ENCODE data around the gene TBC1D22A.

Gene TBC1D22A

DNA sequence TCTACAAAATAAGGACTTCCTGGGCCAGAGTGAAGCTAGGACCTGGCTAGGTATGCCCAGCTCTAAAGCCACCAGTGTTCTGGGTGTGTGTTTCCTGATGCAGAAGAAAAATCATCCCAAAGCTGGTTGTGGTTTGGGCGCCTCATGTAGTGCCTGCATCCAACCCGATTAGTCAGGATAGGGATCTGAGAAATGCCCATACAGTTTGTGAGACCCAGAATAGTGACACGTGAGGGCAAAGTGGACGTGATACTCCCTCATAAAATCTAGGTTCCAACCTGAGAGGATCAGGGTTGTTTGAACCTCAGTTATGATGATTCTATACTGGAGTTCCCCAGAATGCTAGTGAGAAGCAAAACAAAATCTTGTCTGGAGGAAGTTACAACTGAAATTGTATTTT, 238.4 kb downstream of the TBC1D22A start:
- FAIRE-seq = no peak

DNA sequence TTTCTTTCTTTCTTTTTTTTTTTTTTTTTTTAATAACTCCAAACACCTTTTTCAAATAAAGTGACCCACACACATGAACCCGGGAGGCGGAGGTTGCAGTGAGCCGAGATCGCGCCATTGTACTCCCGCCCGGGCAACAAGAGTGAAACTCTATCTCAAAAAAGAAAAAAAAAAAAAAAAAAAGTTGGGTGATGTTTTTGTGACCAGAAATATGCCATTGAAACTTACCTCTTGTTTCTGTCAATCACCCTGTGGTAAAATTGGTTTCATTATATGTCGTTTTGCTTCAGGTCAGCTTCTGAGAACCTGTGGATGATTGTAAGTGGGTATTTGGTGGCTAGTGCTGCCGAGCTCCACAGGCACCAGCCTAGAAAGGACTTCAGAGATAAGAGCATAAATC, 238.8 kb downstream of the TBC1D22A start:
- FAIRE-seq = no peak

DNA sequence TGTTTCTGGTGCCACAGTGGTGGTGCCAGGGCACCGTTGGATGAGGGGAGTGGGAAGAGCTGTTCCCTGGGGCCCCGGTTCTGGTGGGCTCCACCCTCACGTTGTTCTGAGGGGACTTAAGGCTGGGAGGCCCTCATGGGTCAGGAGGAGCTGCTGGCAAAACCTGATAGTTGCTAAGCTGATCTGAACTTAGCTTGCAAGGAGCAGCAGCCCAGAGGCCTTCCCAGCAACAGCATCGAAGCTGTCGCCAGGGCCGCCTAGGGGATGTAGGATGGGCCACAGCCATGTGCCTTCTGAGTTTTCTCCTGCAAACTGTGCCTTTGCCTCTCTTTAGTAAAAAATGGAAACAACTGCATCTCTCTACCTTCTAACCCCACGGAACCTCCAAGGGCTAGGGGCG, 240.2 kb downstream of the TBC1D22A start:
- no peak for FAIRE-seq

DNA sequence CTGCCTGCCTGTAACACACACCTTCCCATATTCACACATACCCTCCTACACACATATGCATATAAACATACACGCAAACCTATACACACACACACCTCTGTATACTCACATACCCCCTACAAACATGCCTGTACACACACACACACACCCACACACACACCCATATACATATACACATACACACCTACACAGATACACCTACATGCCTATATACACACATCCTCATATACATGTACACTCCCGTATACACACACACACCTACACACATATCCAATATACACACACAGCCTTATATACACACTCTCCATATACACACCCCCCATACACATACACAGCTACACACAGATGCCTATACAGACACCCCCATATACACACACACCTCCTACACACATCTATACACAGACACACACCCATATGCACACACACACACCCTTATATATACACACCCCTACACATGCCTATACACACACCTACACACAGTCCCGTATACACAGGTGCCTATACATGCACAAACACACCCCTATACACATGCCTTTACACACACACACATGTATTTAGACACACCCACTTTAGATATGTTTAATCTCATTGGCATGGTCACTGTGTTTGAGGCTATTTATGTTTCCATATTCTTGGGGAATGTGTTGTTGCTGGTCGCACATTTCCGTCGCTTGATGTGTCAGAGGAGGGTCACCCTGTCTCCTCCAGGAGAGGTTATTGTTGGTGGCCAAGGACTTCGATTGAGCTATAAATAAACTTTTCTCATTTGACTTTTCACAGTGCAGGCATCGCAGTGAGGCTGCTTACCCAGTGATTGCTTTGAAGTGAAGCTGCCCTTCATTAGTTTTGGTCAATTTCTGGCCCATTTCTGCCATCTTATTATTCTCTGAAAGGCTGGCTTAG, 243.3 kb downstream of the TBC1D22A start:
- FAIRE-seq = no peak

DNA sequence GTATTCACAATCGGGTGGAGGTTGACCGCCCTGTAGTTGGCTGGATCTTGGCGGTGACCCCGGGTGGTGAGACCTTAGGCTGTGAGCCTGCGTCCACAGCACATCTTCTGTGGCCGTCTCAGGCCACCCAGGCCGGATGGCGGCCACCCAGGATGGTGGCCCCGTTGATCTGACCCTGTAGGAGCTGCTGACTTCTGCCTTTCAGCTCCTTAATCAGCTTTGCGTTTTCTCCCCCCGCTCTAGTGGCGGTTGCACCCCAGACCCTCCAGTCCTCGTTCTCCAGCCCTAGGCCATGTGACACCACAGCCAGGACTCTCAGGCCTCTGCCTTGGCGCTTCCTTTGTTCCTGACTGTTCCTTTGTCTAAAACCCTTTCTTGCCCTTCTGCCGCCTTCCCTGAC, 244.0 kb downstream of the TBC1D22A start:
- no peak for FAIRE-seq

DNA sequence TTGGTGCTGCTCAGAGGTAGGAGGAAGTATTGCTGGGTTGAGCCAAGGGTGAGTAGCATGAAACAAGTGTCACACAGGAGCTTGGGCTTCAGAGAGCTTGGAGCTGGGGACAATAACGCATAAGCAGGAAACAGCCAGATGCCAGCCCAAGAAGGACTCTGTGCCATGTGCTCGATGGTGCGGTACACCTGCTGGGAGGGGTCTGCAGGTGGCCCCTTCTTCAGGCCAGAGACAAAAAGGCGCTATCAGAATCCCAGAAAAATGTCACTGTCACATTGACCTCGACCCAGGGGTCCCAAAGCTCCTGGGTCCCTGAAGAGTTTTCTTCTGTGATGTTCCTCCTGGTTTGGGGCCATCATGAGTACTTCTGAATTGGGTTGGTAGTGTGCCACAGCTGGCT, 244.4 kb downstream of the TBC1D22A start:
- FAIRE-seq = no peak

DNA sequence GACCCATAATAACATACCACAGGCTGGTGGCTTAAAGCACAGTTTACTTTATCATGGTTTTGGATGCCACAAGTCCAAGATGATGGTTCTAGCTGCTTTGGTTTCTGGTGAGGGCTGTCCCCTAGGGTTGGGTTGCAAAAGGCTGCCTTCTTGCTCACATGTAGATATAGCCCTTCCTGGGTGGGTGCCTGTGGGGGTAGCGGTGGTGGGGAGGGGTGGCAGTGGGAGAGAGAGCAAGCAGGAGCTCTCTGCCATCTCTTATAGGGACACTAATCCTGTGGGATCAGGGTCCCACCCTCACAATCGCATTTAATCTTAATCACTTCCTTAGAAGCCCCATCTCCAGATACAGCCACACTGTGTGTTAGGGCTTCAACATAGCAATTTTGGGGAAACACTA, 245.0 kb downstream of the TBC1D22A start:
- FAIRE-seq = no peak

DNA sequence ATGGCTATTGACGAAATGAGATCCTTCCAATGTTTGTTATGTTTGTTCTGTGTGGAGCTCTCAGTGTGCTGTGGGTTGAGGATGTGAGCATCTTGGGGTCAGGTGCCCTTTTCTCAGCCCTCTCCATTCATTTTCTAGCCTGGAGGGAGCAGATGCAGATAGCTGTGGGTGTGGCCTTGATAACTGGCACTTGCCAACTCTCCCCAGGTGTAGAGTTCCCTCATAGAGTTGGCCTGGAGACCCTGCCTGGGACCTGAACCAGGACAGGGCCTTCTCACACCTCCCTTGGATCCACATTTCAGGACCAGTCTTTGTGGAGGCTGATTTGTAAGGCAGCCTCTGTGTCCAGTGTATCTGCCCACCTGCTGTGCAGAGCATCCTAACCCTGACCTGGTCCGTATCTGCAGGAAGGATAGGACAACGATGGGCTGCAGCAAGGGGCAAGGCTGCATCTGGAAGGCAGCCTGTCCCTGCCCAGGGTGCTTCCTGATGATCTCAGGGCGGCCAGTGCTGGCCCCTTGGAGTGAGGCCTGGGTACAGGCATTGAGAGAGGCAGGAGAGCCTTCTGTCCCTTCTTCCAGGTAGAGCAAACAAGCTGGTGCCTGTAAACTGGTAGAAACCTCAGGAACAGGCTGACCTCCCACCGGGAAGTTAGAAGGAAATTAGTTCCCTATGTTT, 245.9 kb downstream of the TBC1D22A start:
- FAIRE-seq = no peak

DNA sequence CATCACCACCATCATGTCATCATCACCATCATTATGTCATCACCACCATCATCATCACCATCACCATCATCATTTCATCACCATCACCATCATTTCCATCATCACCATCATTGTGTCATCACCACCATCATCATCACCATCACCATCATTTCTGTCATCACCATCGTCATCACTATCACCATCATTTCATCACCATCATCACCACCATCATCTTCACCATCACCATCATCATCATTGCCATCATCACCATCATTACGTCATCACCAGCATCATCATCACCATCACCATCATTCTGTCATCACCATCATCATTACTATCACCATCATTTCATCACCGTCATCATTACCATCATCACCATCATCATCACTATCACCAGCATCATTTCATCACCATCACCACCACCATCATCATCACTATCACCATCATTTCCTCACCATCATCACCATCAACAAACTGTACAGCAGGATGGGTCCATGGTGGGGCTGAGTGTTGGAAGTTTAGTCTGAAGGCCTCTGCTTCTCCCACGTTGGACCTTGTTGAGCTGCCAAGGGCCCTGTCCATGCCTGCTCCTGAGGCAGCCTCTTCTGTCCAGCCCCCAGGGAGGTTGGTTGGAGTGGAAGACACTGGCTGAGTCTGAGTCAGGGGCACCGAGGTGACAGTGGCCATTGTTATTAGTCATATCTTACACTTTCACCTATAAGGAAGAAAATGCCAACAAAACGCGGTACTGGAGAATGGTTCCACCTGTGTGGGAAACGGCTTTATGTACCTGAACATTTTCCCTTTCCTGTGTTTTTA, 247.1 kb downstream of the TBC1D22A start:
- FAIRE-seq = no peak

DNA sequence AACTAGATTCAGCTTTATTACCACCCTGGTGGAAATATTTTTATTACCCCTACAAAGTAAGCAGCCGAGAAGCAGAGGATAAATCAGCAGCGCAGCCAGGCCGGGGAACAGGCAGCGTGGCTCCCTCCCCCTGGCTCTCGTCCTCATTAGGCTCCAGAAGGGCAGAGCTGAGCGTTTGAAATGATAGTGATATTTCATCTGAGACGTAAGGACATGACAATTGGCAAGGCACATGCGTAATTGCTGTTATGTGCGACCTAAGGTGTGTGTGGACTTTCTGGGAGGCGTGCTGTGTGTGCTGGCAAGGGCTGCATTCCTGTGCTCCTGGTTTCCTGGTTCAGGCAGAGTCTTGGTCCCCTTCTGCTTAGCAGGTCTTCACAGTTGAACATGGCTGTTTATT, 247.8 kb downstream of the TBC1D22A start:
- no peak for FAIRE-seq

DNA sequence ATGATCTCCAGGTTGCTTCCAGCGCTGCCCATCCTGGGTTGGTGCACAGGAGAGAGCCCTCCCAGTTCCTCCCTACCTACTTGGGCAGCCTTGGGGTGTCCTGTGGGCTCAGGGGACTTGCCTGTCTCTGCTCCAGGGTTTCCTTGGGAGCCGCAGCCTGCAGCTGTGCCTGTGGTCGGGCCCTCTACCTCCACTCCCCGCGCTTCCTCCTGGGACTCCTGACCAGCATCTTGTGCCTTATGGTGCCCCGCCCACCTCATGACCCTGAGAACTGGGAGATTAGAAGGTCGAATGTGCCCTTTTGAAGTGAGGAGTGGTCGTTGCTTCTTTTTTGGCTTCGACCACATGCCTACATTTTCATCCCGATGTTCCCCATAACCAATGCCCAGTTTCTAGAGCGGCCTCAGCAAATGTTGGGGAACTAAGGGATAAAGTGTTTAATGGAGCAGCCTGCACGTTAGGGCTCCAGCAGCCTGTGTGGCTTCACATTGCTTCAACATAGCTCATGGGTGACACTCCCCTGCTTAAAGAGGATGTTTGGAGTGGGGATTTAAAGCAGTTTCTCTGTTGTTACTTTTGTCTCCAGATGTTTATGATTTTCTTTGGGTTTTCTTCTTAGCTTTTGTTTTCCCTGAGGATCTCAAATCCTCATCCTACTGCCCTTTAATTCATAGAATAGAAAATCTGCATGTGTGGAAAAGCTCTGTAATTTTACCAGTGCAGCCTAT, 248.8 kb downstream of the TBC1D22A start:
- FAIRE-seq = no peak

DNA sequence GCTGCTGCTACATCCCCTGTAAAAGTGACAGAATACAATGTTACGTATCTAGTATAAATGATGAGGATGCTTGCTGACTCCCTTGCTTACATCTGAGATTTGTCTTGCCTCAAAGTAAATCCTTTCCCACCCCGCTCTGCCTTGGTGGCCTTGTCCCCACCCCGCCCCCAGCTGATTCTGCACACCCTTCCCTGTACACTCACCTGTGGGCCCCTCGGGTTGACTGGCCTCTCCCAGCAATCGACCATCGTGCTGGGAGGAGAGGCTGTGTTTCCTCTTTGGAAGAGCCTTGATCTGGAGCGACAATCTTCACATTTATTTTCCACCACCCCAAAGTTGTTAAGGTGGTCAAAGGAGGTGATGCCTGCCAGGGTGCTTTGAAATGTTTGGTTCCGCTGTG, 249.4 kb downstream of the TBC1D22A start:
- no peak for FAIRE-seq

DNA sequence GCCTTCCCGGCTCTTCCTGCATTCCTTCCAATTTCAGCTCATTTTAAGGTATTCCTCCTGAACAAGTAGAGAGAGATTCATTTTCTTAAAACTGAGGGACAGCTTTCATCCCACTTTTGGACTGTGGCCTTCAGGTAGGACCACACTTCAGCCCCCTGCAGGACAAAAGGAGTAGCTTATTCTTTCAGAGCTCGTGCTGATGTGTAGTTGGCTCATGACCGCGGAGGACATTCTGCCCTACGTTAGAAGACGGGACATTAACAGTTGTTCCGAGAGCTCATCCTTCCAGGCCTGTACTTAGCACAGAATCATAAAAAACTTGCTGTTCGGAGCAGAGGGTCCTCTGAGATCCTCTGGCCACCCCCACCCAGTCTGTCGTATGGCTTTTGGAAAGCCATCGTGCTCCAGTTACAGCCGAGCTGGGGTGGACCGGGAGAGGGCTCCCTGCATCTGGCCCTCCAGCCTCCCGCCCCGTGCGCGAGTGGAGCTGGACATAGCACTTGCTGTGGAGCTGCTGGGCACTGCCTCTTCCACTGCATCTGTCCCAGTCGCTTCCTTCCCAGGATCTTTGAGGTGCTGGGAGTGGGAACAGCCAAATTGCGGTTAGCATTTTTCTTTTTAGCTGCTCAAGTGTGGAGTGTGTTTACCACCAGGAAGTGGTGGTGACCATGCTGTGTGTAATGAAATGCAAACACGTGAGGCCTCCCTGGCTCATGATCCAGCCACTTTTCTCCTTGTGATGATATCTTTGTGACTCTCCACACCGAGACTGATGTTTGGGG, 250.3 kb downstream of the TBC1D22A start:
- no peak for FAIRE-seq

DNA sequence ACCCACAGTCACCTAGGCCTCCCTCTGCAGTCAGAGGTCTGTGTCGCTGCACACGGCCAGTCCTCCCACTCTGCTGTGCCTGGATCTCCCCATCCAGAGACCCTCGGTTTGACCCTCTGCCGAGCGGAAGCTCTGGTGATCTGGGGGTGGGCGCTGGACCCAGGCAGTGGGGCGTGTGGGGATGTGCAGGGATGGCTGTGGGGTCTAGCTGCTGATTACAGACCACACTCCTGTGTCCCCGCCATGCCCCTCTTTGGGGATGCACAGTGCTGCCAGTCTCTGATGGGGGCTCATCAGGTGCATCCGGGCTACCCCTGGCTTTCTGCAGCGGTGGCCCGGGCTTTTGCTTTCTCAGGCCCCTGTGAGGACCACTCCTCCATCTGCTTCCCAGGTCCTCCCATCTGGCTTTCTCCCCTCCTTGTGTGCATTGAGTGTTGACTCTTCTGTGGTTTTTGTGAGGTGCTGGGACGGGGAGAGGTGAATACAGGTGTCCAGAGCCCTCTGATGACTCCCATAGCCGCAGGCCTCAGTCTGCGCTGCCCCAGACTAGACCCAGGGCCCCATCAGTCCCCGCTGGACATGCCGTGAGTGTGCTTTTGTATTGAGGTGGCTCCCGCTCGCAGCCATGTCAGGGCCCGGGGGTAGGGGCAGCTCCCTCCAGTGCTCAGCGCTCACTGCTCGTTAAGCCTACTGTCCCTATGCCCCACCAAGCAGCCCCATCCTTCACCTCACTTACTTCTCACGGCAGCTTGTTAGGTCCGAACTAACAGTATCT, 251.6 kb downstream of the TBC1D22A start:
- FAIRE-seq = no peak

DNA sequence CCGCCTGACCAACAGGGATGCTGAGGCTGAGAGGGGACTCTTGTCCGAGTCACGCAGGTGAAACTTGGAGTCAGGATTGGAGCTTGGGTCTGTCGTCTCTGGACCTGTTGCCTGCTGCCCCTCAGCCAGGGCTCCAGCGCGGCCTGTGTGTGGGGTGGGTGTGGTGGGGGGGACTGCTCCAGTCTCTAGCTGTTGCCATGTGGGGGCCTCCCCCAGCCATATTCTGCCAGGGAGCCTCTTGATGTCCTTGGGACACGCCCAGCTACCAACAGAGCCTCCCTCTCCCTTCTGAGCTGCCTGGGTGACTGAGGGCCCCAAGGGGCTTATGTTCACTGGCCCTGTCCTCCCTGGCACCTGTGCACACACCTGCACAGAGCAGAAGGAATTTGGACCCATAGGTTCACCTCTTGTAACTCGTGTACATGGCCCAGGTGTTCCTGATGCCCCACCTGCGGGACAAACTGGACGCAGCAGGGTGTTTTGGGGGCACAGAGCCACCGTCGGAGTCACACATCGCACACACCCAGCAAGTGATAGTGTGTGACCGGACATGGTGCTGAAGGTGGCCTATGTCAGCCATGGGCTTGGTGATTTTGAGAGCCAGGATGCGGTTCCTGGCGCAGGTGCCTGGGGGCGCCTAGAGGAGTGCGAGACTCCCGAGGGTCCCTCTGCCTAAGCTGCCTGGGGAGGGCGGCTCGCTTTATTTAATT, 252.3 kb downstream of the TBC1D22A start:
- FAIRE-seq = no peak

DNA sequence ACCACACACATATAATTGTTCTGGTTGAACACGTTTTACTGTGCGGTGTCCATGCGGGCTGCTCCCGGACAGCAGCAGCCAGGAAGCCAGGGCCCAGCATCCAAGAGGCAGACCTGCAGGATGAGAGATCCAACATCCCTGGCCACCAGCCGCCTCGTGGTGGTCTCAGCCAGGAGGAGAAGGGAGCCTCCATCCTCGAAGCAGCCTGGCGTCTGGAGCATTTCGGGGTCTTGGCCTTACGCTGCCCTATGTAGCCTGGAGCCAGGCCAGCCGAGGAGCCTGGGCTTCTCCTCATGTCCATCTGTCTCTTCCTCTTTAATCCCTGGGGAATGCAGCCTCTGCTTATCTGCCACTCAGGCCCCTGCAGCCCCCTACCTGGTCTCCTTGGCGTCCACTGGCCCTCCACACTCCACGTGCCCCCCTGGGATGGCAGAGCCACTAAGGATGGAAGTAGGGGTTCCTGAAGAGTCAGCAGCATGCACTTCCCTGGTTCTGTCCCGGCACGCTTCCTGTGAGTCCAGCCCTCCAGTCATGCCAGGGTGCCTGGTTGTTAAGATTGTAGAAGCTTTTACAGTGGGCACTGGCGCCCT, 253.2 kb downstream of the TBC1D22A start:
- no peak for FAIRE-seq

DNA sequence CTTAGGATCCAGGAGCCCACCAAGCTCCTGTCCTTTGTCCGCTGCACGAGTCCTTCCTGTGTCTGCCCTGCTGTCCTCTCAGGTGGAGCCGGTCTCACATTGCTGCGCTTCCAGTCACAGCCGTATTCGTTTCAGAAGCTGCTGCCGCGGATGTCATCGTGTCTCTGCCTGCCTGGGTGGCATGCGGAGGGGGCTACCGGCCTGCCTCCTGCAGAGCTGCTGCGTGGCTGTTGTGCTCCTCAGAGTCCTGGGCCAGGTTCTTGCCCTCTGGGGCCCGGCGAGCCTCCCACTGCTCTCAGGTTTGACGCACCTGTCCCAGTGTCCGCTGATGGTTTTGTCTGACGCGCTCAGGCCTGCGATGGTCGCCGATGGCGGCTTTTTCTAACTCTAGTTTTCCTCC, 254.2 kb downstream of the TBC1D22A start:
- FAIRE-seq = no peak

DNA sequence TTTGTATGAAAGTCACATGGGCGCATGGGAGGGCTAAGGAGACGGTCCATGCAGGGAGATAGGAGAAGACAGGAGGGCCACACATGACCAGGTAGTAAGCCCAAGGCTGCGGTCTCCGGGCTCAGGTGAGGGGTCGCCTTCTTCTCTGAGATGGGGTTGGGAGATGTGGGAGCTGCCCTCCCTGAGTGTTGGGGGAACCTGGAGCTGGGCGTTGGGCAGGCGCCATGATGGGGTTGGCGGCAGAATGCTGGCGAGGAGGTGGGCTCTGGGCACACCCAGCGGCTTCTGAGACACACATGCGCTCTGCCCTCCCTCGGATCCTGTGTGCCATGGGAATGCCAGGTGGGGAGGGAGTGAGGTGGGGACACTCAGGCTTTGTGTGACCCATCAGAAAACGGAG, 254.8 kb downstream of the TBC1D22A start:
- no peak for FAIRE-seq

DNA sequence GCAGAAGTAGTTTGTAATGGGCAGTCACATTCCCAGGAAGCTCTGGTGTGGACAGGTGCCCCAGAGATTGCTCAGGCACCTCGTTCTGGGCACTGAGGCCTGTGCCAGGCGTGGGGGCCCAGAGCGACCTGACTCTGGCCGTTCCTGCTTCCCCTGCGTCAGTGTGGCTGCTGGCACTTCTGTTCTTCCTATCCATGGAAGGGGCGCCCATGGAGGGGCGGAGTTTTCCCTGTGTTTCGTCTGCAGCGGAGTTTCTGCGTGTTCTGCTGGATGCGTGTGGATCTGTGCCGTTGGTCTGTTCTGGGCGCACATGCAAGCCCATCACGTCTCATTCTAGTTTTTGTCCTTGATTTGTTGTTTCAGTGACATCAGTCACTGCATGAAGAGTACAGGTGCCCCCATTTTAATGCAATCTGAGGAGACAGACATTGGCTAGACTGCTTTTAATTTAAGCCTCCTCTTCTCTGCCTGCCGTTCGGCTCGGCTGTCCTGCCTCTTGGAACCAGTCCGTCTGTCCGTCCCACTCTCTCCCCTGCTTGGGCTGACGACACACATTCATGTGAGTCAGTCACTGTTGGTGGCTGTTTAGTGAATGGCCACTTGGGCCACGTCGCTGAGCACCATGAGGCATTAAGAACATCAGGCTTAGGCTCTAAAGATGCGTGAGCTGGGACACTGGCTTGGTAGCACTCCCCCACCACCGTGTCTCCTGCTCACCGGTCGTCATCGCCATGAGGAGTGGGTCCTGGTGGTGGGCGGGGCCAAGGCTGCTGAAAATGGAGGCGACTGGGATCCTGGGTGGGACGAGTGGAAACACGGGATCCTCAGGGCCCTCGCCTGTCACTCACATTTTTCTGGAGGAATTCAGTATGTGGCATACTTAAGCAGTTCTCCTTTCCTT, 255.8 kb downstream of the TBC1D22A start:
- FAIRE-seq = no peak

Data from colon (tissue), 2 donors.